ENCODE measurements around the gene ADAM8.
"Not testable (repeated sequence)": the region's sequence is repeated elsewhere in the genome, so short reads cannot be mapped to it uniquely, and the experiment has no call there.

ADAM8 gene

DNA sequence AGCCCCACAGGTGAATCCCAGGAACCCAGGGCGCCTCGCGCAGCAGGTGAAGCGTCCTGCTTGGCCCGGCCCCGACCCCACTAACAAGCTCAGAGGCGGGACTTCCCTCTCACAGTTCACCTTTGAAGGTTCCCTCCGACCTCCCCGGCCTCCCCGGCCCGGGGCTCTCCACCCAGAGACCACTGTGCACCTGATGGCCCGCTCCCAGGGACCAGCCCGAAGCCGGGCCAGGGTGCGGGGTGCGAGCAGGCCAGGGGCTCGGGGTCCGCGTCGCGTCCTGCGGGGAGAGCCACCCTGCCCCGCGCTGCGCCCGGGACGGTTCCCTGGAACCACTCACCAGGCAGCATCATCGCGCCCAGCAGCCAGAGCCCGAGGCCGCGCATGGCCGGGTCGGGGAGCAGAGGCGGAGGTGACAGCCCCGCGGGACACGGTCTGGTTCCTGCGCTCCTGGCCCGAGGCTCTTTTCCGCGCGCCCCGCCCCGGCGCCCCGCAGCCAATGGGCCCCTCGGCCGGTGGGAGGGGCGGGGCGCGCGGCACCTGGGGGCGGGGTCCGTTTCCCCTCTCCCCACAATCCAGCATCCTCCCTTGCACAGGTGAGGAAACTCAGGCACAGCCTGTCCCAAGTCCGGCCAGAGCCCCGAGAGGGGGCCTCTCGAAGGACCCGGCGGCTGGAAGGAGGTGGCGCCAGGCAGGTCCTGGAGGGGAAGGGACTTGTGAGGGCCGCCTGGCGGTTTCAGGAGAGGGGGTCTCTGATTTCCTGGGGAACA lies at the start of gene ADAM8:
Gene ADAM8 (minus strand): TSS at position 434 of the 767 bp plus-strand sequence. CDS start 51 bp downstream, at position 383.
- ATAC-seq, result peak; percentile 38
- peak; percentile 82 for DNase-seq

DNA sequence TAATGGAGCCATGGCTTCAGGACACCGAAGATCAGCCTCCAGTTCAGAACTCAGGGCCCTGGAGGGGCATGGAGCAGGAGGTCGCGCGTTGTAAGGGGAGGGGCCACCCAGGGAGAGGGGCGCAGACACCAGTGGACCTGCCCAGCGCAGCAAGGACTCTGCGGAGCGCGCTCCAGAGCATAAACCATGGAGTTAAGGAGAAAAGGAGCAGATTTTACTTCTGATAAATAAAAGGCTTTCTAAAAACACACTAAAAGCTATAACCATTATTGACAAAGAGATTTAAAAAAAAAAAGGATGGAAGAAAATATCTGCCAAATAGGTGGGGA lies 49.5 kb upstream of the ADAM8 start:
- DNase-seq (no peak), ATAC-seq (no peak)

DNA sequence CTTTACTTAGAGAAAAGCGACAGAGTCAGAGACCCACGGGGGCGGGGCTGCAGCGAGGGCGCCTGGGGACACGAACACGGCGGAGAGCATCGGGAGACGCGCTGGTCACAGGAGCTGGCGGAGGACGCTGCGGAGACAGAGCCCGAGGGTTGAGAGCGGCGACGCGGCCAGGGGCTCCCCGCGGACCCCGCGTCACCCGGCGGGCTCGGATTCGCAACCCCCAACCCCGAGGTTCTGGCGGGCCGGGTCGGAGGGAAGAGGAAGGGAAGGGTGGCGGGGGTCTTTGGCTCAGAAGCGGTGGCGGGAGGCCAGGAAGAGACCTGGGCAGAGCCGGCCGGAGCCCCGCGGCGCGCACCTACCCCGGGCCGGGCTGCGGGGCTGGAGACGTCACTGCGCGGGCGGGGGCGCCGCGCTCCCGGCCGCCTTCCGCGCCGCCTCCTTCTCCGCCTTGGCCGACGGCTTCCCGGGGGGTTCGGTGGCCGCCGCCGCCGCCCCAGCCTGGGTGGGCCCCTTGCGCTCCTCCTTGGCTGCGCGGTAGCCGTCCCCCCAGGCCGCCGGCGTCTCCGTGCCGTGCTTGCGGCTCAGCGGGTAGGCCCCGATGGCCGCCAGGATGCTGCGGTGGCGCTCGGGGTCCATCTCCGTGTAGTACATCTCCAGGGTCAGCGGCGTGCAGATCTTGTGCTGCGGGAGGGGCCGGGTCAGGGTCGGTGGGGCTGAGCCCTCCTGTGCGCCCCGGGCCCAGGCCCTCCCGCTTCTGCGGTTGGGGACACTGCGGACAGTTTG lies 49.0 kb upstream of the ADAM8 start:
- DNase-seq (no peak), ATAC-seq (no peak)

DNA sequence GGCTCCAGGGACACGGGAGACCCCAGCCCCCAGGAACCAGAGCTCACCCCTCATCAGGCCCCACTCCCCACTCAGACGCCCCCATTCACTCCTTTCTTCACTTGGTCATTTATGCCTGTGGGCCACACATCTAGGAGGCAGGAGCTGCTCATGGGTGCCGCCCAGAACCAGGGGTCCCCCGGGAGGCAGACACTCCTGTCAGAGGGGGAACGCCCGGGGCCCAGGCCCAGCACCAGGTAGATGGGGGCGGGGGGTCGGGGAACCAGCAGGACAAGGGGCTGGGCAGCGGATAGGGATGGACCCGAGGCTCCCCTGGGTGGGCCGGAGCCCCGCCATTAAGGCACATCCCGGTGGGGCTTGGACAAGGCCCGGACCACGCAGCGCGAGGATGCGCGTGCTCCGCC lies 48.2 kb upstream of the ADAM8 start:
- ATAC-seq (no peak), DNase-seq (no peak)

DNA sequence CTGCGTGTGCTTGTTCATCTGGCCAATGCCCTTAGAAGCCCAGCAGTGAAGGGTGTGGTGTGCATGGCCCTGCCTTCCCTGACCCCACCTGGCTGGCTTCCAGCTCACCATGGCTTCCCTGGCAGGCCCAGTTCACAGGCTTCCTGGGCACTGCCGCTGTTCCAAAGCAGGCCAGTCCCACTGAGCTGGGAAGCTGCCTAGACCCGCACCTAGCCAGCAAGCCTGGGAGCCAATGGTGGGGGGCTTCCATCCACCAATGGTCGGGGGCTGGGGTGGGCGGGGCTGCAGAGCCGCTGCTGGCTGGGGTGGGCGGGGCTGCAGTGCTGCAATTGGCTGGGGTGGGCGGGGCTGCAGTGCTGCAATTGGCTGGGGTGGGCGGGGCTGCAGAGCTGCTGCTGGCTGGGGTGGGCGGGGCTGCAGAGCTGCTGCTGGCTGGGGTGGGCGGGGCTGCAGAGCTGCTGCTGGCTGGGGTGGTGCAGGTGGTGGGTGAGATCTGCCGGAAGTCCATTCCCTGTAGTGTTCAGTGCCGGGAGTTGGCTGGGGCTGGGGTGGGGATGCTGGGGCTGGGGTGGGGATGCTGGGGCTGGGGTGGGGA lies 47.6 kb upstream of the ADAM8 start:
- DNase-seq, result peak; percentile 72
- ATAC-seq, result peak; percentile 66

- not testable (repeated sequence) for DNase-seq, ATAC-seq
Measured at GRCh38 chr10:133322064-133322709, 45.5 kb upstream of the ADAM8 start.

GRCh38 chr10:133320852-133321422 lies 44.3 kb upstream of the ADAM8 start:
- ATAC-seq, result not testable (repeated sequence)

DNA sequence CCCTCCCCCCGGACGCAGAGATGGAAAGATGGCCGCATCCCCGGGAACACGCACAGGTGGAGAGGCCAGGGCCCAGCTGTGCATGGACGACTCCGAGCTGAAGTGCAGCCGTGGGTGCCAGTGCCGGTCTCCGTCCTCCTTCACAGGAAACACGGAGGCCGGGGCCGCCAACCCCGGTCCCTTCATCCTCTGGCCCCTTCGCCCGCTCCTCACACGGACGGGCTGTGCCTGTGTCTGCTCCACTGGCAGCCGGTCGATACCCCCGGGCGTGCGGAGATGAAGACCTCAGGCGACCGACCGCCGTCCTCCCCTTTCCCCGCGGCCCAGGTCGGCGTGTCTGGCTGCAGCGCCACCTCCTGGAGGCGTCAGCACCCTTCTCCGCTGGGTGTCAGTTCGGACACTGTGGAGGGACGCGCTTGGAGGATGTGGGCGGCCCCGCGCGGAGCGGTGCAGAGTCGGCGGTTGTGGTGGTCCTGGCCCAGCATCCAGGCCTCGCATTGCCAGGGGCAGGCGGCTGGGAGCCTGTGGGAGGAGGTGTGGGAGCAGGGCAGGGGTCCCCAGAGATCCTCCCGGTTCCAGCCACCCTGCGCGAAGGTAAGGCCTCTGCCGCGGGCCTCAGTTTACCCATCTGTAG lies 41.9 kb upstream of the ADAM8 start:
- ATAC-seq, result peak; percentile 91
- peak; percentile 78 for DNase-seq

More at GRCh38 chr10:133320852-133321422, 44.3 kb upstream of the ADAM8 start:
- DNase-seq, result not testable (repeated sequence)

GRCh38 chr10:133316732-133317131 lies 40.1 kb upstream of the ADAM8 start:
- ATAC-seq (no peak), DNase-seq (no peak)

- no peak for DNase-seq
- no peak for ATAC-seq
Measured at GRCh38 chr10:133316266-133316665, 39.6 kb upstream of the ADAM8 start.

DNA sequence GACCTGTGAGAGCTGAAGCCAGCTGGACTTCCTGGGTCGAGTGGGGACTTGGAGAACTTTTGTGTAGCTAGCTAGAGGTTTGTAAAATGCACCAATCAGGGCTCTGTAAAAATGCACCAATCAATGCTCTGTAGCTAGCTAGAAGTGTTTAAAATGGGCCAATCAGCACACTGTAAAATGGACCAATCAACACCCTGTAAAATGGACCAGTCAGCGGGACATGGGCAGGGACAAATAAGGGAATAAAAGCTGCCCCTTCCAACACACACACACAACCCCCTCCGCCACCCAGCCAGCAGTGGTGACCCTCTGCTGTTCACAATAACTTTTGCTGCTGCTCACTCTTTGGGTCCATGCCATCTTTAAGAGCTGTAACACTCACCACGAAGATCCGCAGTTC lies 39.2 kb upstream of the ADAM8 start:
- ATAC-seq, result no peak
- DNase-seq, result no peak

DNA sequence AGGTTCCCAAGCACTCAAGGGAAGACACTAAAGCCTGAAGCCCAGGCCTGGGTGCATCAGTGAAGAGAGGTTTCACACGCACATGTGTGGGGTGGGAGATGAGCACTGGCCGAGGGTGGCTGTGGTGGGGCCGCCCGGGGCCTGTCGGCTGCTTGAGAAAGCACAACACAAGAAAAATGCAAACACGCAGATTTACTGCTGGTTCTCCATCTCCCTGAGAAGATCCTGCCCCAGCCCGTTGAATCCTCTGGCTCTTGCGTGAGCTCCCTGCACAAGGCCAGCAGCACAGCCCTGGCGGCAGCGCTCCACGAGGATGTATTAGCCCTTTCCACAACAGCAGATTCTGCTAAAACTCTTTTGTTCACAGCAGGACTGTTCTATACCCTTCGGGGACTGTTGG lies 38.2 kb upstream of the ADAM8 start:
- no peak for ATAC-seq
- DNase-seq, result no peak

- DNase-seq (no peak), ATAC-seq (no peak)
Measured at GRCh38 chr10:133313192-133313591, 36.5 kb upstream of the ADAM8 start.

- DNase-seq, result no peak
- ATAC-seq, result no peak
Measured at GRCh38 chr10:133312769-133313145, 36.1 kb upstream of the ADAM8 start.

- no peak for ATAC-seq
Measured at GRCh38 chr10:133312016-133312768, 35.5 kb upstream of the ADAM8 start.

DNA sequence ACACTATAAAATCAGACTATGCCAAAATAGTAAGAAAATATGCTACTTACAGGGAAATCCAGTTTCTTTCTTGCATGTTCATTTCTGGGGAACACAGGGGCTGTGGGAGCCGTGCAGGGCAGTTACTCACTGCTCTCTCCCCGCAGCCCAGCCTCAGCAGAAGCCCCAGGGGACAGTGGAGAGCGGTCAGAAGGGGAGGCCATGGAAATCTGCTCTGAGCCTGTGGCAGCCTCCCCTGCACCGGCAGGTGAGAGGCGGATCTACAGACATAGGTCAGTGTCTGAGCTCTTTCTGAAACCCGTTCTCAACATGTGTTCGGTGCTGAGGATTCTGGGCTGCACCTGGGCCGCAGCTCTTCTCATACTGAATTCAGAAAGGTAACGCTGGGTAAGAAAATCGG lies 34.9 kb upstream of the ADAM8 start:
- ATAC-seq (no peak), DNase-seq (no peak)

More at GRCh38 chr10:133312016-133312768, 35.5 kb upstream of the ADAM8 start:
- no peak for DNase-seq

DNA sequence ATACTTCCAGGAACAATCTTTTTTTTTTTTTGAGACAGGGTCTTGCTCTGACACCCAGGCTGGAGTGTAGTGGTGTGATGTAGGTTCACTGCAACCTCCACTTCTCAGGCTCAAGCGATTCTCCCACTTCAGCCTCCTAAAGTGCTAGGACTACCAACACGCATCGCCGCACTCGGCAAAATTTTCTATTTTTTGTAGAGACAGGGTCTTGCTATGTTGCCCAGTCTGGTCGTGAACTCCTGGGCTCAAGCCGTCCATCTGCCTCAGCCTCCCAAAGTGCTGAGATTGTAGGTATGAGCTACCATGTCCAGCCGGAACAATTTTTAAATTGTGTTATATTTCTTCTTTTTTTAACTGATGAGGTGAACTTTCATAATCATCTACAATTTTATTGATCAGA lies 34.1 kb upstream of the ADAM8 start:
- ATAC-seq, result no peak
- DNase-seq, result no peak

DNA sequence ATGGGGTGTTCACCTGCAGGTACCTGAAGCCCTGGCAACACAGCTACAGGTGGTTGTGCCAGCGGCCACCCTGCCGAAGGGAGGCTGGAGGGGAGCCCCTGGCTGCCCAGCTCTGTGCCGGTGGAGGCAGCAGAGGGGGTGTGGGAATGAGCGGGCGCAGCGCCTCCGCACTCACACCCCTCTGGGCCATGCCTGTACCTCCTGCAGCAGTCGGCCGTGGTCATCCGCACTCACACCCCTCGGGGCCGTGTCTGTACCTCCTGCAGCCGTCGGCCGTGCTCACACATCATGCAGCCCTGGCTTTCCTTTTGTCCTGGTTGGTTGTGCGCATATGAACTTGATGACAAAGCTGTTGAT lies 33.7 kb upstream of the ADAM8 start:
- DNase-seq (no peak), ATAC-seq (no peak)

DNA sequence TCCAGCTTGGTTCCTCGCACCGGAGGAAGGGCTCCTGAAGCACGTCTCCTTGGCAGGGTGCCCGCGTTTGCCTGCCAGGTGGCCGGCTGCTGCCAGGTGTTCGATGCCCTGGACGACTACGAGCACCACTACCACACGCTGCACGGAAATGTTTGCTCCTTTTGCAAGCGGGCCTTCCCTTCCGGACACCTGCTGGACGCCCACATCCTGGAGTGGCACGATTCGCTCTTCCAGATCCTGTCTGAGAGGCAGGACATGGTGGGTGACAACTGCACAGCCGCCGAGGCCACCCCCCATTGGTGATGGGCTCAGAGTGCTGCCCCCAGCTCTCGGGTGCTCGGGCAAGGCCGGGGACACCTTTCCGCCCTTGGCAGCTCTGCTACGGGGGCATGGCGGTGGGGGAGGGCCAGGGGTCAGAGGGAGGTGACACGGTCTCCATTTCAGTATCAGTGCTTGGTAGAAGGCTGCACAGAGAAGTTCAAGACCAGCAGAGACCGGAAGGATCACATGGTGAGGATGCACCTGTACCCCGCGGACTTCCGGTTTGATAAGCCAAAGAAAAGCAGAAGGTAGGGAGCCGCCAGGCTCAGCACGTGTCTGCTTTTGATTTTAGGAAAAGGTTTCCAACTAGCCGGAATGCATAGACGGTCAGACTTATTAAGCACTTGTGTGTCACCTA lies 33.2 kb upstream of the ADAM8 start:
- ATAC-seq (no peak), DNase-seq (no peak)

- ATAC-seq, result peak; percentile 84
- DNase-seq, result peak; percentile 97
Measured at GRCh38 chr10:133309100-133309719, 32.5 kb upstream of the ADAM8 start.
